IMR-90 (cell line): ENCODE results near the gene RAG1. TPM values are rescaled to one million over a fixed set of nuclear protein-coding genes. Genes with fewer than 3 reads are reported as not detected.
A peak's percentile ranks its signal among the peaks of the same experiment; 100 is the strongest.

Experiments used
- ATAC-seq: fragments of 200-7000 bp; cut with Tn5 transposase; 2 replicates; pipeline ENCODE4 v1.9.1; 2020; ENCODE audit warnings: low read depth, mild to moderate bottlenecking, moderate library complexity
- Bru-seq: library from RNA; stranded (reverse); fragments of 400-500 nt; gene quantifications from one replicate; lab custom pipeline; 2021; lab: Mats Ljungman, UMichigan
- BruChase-seq, 2 experiments: library from RNA; stranded (reverse); fragments of 400-500 nt; gene quantifications; one replicate each; lab custom pipeline; 2021; lab: Mats Ljungman, UMichigan
- BruUV-seq: library from RNA; stranded (reverse); fragments of 400-500 nt; replicated peaks from 2 replicates; lab custom pipeline; 2021; lab: Mats Ljungman, UMichigan
- CTCF ChIA-PET: fragments of 300-600 bp; formaldehyde crosslinking; extraction: SDS; loops from one replicate; lab custom pipeline; 2021; ENCODE audit warnings: antibody characterized with exemption; lab: Yijun Ruan, JAX
- POLR2A ChIA-PET: fragments of 300-600 bp; sonication (Branson Sonifier 250); formaldehyde crosslinking; loops from one replicate; lab custom pipeline; 2022; ENCODE audit warnings: antibody characterized with exemption; ENCODE audit not compliant: unreplicated experiment; lab: Charles Lee
- DNase-seq: peaks from one replicate; pipeline ENCODE4 v3.0.0; 2013
- H2AFZ ChIP-seq: replicated peaks from 2 replicates; pipeline ENCODE3; 2013; ENCODE audit warnings: low read length, mild to moderate bottlenecking; ENCODE audit not compliant: poor library complexity
- H2AK5ac ChIP-seq: 2 replicates; pipeline ENCODE4 v1.6.1; 2013; ENCODE audit warnings: low read depth, low read length, inconsistent platforms
- H2AK9ac ChIP-seq: replicated peaks from 2 replicates; pipeline ENCODE3; 2013; ENCODE audit warnings: mild to moderate bottlenecking, low read depth, low read length, moderate library complexity; ENCODE audit not compliant: poor library complexity
- H2BK120ac ChIP-seq: 2 replicates; pipeline ENCODE4 v1.6.1; 2013; ENCODE audit warnings: low read depth, low read length, inconsistent platforms
- H2BK15ac ChIP-seq: 3 replicates; pipeline ENCODE4 v1.6.1; 2013; ENCODE audit warnings: low read depth, low read length, inconsistent platforms
- H2BK20ac ChIP-seq: 2 replicates; pipeline ENCODE4 v1.6.1; 2013; ENCODE audit warnings: low read depth, mild to moderate bottlenecking, inconsistent platforms, low read length, moderate library complexity
- H2BK5ac ChIP-seq: 2 replicates; pipeline ENCODE4 v1.6.1; 2013; ENCODE audit warnings: mild to moderate bottlenecking, low read depth, low read length, inconsistent platforms; ENCODE audit not compliant: poor library complexity, severe bottlenecking
- H3K14ac ChIP-seq: replicated peaks from 2 replicates; pipeline ENCODE4 v1.6.1; 2013; ENCODE audit warnings: low read depth, low read length, inconsistent platforms
- H3K18ac ChIP-seq: 2 replicates; pipeline ENCODE4 v1.6.1; 2013; ENCODE audit warnings: low read depth, low read length, control low read depth
- H3K23ac ChIP-seq: 2 replicates; pipeline ENCODE4 v1.6.1; 2013; ENCODE audit warnings: low read depth, low read length, inconsistent platforms
- H3K27ac ChIP-seq: 2 replicates; pipeline ENCODE4 v1.5.1; 2013; ENCODE audit warnings: mild to moderate bottlenecking, control low read depth, low read length; ENCODE audit not compliant: insufficient read depth
- H3K27me3 ChIP-seq: 2 replicates; pipeline ENCODE4 v1.6.1; 2013; ENCODE audit warnings: low read length; ENCODE audit not compliant: control insufficient read depth, insufficient read depth
- H3K36me3 ChIP-seq: 2 replicates; pipeline ENCODE4 v1.6.1; 2013; ENCODE audit warnings: low read length, mixed read lengths; ENCODE audit not compliant: control insufficient read depth, insufficient read depth
- H3K4ac ChIP-seq: 2 replicates; pipeline ENCODE4 v1.6.1; 2013; ENCODE audit warnings: low read depth, low read length, inconsistent platforms
- H3K4me1 ChIP-seq: 2 replicates; pipeline ENCODE4 v1.6.1; 2013; ENCODE audit warnings: low read length, mixed read lengths; ENCODE audit not compliant: control insufficient read depth, insufficient read depth
- H3K4me2 ChIP-seq: 2 replicates; pipeline ENCODE4 v1.6.1; 2013; ENCODE audit warnings: low read depth, mild to moderate bottlenecking, control low read depth, low read length, moderate library complexity
- H3K4me3 ChIP-seq: 2 replicates; pipeline ENCODE4 v1.5.1; 2013; ENCODE audit warnings: low read depth, mild to moderate bottlenecking, control low read depth, low read length, moderate library complexity; ENCODE audit not compliant: insufficient read depth
- H3K56ac ChIP-seq: 2 replicates; pipeline ENCODE4 v1.6.1; 2013; ENCODE audit warnings: low read length, inconsistent platforms; ENCODE audit not compliant: insufficient read depth; ENCODE audit errors: extremely low read depth
- H3K79me1 ChIP-seq, 2 experiments: 2 replicates each; pipeline ENCODE4 v1.6.1; 2013; ENCODE audit warnings: low read length in 2 of 2, inconsistent platforms in 1 of 2, low read depth in 1 of 2
- H3K9ac ChIP-seq: 2 replicates; pipeline ENCODE4 v1.6.1; 2013; ENCODE audit warnings: low read depth, low read length, control low read depth
- H3K9me1 ChIP-seq: 2 replicates; pipeline ENCODE4 v1.6.1; 2013; ENCODE audit warnings: low read length, inconsistent platforms; ENCODE audit not compliant: insufficient read depth
- H3K9me3 ChIP-seq: 2 replicates; pipeline ENCODE4 v1.6.1; 2013; ENCODE audit warnings: low read length; ENCODE audit not compliant: control insufficient read depth, insufficient read depth
- H4K20me1 ChIP-seq: 2 replicates; pipeline ENCODE4 v1.6.1; 2013; ENCODE audit warnings: low read length, inconsistent platforms; ENCODE audit not compliant: insufficient read depth
- H4K5ac ChIP-seq: 2 replicates; pipeline ENCODE4 v1.6.1; 2013; ENCODE audit warnings: mild to moderate bottlenecking, low read depth, low read length, control low read depth
- H4K8ac ChIP-seq, 2 experiments: 2 replicates each; pipeline ENCODE4 v1.6.1; 2013; ENCODE audit warnings: low read depth in 2 of 2, low read length in 2 of 2, control low read depth in 1 of 2, inconsistent platforms in 1 of 2
- H4K91ac ChIP-seq: 2 replicates; pipeline ENCODE4 v1.6.1; 2013; ENCODE audit warnings: low read depth, low read length, inconsistent platforms; ENCODE audit not compliant: insufficient read depth
- CEBPB ChIP-seq: IDR thresholded peaks from 2 replicates; pipeline ENCODE4 v1.6.1; 2012; ENCODE audit warnings: low read depth, low read length, improper control_type of control experiment
- CHD1 ChIP-seq: IDR thresholded peaks from 2 replicates; pipeline ENCODE4 v1.6.1; 2012; ENCODE audit warnings: low read depth, low read length, improper control_type of control experiment
- FOS ChIP-seq: fragments of 150-350 bp; IDR thresholded peaks from 2 replicates; pipeline ENCODE4 v1.6.1; 2016; ENCODE audit warnings: low read depth, low read length
- MAZ ChIP-seq: IDR thresholded peaks from 2 replicates; pipeline ENCODE4 v1.6.1; 2012; ENCODE audit warnings: low read depth, mild to moderate bottlenecking, low read length, improper control_type of control experiment, moderate library complexity, borderline replicate concordance
- MXI1 ChIP-seq: IDR thresholded peaks from 2 replicates; pipeline ENCODE4 v1.6.1; 2012; ENCODE audit warnings: low read depth, mild to moderate bottlenecking, low read length, moderate library complexity, borderline replicate concordance
- RAD21 ChIP-seq: IDR thresholded peaks from 2 replicates; pipeline ENCODE4 v1.6.1; 2012; ENCODE audit warnings: low read length, improper control_type of control experiment
- RCOR1 ChIP-seq: IDR thresholded peaks from 2 replicates; pipeline ENCODE4 v1.6.1; 2012; ENCODE audit warnings: mild to moderate bottlenecking, low read length, improper control_type of control experiment; ENCODE audit not compliant: insufficient replicate concordance
- whole genome bisulfite sequencing, 2 experiments: methylation state at CpG; one replicate each; pipeline versions ENCODE4 v1.1.5 to v1.1.7; 2013; ENCODE audit warnings: missing lambda C conversion rate in 2 of 2; ENCODE audit not compliant: insufficient read length in 1 of 2; ENCODE audit errors: extremely low coverage in 2 of 2; 5-methylcytosine and 5-hydroxymethylcytosine counted together
- dilution Hi-C: fragments of 300-500 bp; cut with HindIII; formaldehyde crosslinking; loops from one replicate; pipeline ENCODE4 v1.14.3; 2018; ENCODE audit warnings: low sequenced_read_pairs; ENCODE audit not compliant: unreplicated experiment
- in situ Hi-C: fragments of 300-500 bp; cut with MboI; formaldehyde crosslinking; loops from 3 replicates; pipeline ENCODE4 v1.14.3; 2019; ENCODE audit warnings: low sequenced_read_pairs, inconsistent platforms, mixed read lengths
- intact Hi-C: fragments of 100-400 bp; cut with micrococcal nuclease; formaldehyde crosslinking; loops from 2 replicates; pipeline ENCODE4 v1.10.0; 2022
- long read RNA-seq: library from polyadenylated mRNA; unstranded; transcript quantifications from one replicate; pipeline ENCODE4 v2.0.0, GENCODE V29; 2021; ENCODE audit not compliant: unreplicated experiment
- polyA plus RNA-seq, 3 experiments: library from polyadenylated mRNA; depleted of rRNA; stranded (reverse); fragments of >200 nt; gene quantifications; 2 replicates each; pipeline ENCODE4 v1.2.3, GENCODE V29; 2012; ENCODE audit warnings: low replicate concordance in 1 of 3
- total RNA-seq: library from RNA; depleted of rRNA; stranded (reverse); fragments of >200 nt; gene quantifications from 2 replicates; pipeline ENCODE4 v1.2.3, GENCODE V29; 2012; rRNA removed
- TF ChIP-seq, protein P1 (sequence below): fragments of 150-350 bp; IDR thresholded peaks from 2 replicates; pipeline ENCODE4 v1.6.1; 2016; ENCODE audit warnings: low read depth, mild to moderate bottlenecking, low read length, moderate library complexity, borderline replicate concordance

RAG1 gene
- total RNA-seq, result 0.56 and 0.72 TPM in 2 replicates
- 0.06 and 0.14 TPM in 2 replicates for polyA plus RNA-seq (2012; rRNA removed)
- 0.02 and 0.04 TPM in 2 replicates for polyA plus RNA-seq (2012; cell fraction: cytosol; rRNA removed)
- 0.02 and 0.09 TPM in 2 replicates for polyA plus RNA-seq (2012; cell fraction: nucleus; rRNA removed; ENCODE audit: low replicate concordance)
- Bru-seq, nascent RNA, result percentile 13 among the genes with signal in this experiment
- percentile 22 among the genes with signal in this experiment for BruChase-seq, experiment 1, labeled RNA remaining after a 6-hour chase
- BruChase-seq, experiment 2, labeled RNA remaining after a 2-hour chase, result percentile 23 among the genes with signal in this experiment
- long read RNA-seq, result 0 reads

DNA sequence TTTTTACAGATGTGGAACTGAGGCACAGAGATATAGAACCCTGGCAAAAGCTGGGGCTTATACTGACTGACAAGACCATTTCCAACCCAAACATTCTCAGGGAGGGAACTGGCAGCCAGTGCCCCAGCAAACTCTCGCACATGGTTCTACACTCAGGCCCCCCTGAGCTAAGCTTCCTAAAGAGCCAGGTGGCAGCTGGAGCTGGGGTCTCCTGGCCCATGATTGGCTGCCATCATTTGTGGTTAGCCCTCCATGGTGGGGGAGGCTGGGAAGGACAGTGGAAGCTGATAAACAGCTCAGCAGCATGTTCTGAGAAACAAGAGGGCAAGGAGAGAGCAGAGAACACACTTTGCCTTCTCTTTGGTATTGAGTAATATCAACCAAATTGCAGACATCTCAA, at the start of gene RAG1:
TSS of gene RAG1 (plus strand) at position 314 of the 400 bp plus-strand sequence. CDS start 5,298 bp downstream, outside the sequence.
- Histone ChIP-seq H2AK9ac (no peak within 1 kb of the TSS), H3K9me1 (no peaks in the 10 kb centered on the region), H3K4me2 (no peak within 1 kb of the TSS), H2BK20ac (no peak within 1 kb of the TSS), H3K4me1 (no peaks in the 10 kb centered on the region), H3K36me3 (no peaks in the 10 kb centered on the region), H3K56ac (no peak within 1 kb of the TSS), H3K27ac (no peak within 1 kb of the TSS), H3K4ac (no peak within 1 kb of the TSS), H2BK15ac (no peak within 1 kb of the TSS), H3K79me1 (no peaks in the 10 kb centered on the region), H2BK5ac (no peak within 1 kb of the TSS), H4K8ac (no peak within 1 kb of the TSS), H3K9ac (no peak within 1 kb of the TSS), H3K9me3 (no peaks in the 10 kb centered on the region), H3K4me3 (no peak within 1 kb of the TSS), H3K18ac (no peak within 1 kb of the TSS), H2BK120ac (no peak within 1 kb of the TSS), H3K14ac (no peak within 1 kb of the TSS), H4K5ac (no peak within 1 kb of the TSS), H3K23ac (no peak within 1 kb of the TSS; the same call in 1 of the 2 replicates), H2AFZ (no peak within 1 kb of the TSS), H4K20me1 (no peaks in the 10 kb centered on the region), H3K27me3 (peaks cover 28% of the 10 kb centered on the region), H4K91ac (no peak within 1 kb of the TSS), H2AK5ac (no peak within 1 kb of the TSS)
- no peak for TF ChIP-seq RAD21
- TF ChIP-seq MXI1, result no peak
- TF ChIP-seq, protein P1, sequence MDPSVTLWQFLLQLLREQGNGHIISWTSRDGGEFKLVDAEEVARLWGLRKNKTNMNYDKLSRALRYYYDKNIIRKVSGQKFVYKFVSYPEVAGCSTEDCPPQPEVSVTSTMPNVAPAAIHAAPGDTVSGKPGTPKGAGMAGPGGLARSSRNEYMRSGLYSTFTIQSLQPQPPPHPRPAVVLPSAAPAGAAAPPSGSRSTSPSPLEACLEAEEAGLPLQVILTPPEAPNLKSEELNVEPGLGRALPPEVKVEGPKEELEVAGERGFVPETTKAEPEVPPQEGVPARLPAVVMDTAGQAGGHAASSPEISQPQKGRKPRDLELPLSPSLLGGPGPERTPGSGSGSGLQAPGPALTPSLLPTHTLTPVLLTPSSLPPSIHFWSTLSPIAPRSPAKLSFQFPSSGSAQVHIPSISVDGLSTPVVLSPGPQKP, result no peak
- TF ChIP-seq RCOR1, result no peak
- no peak for TF ChIP-seq CHD1
- TF ChIP-seq CEBPB, result no peak
- no peak for TF ChIP-seq FOS
- TF ChIP-seq MAZ, result no peak
- BruUV-seq, result no TSS peak
- dilution Hi-C loops (no loop called here), in situ Hi-C loops (no loop called here), intact Hi-C loops (no loop called here)
- no CpG with 5 or more reads among the region's 1 CpG for WGBS, 2 experiments
- ATAC-seq, result no peak
- DNase-seq, result no peak
- ChIA-PET CTCF (interaction anchor here (0.6 to 1.0 kb wide), 2 partner anchors 179 to 1230 kb away, joined by 5 read pairs; no protein-coding TSS in a partner anchor), POLR2A (no interaction called here)
